C4-2B (cell line): ENCODE results near the gene ACSL4.

Experiments
- ZFX ChIP-seq: fragments of 450-650 bp; IDR thresholded peaks from 2 replicates; pipeline ENCODE4 v1.6.1; 2017
- TF ChIP-seq, protein P1 (sequence below): fragments of 450-650 bp; conservative IDR thresholded peaks from 2 replicates; pipeline ENCODE4 v1.5.1; 2017; ENCODE audit warnings: mild to moderate bottlenecking

DNA sequence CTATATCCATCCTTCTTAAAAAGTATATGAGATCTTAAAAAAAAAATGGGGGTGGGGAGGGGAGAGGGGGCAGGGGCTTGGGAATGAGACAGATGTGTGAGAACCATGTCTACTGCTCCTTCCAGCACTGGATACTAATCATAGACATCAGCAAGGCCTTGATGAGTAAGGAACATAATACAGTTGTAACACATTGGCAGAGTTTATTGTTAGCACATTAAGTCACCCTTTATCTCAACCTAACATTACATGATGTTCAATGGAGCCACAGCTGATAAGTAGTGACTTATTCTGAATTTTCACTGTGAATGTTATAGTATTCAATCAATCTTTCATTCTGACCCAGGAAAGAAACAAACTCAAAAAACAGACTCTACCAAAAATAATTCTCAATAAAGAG is 60.8 kb downstream of the ACSL4 start:
- TF ChIP-seq, protein P1, sequence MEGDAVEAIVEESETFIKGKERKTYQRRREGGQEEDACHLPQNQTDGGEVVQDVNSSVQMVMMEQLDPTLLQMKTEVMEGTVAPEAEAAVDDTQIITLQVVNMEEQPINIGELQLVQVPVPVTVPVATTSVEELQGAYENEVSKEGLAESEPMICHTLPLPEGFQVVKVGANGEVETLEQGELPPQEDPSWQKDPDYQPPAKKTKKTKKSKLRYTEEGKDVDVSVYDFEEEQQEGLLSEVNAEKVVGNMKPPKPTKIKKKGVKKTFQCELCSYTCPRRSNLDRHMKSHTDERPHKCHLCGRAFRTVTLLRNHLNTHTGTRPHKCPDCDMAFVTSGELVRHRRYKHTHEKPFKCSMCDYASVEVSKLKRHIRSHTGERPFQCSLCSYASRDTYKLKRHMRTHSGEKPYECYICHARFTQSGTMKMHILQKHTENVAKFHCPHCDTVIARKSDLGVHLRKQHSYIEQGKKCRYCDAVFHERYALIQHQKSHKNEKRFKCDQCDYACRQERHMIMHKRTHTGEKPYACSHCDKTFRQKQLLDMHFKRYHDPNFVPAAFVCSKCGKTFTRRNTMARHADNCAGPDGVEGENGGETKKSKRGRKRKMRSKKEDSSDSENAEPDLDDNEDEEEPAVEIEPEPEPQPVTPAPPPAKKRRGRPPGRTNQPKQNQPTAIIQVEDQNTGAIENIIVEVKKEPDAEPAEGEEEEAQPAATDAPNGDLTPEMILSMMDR, result no peak
- TF ChIP-seq ZFX, result no peak
